PFSK-1 (cell line): ENCODE measurements around the gene ERCC2.

Source experiments
- FOXP2 ChIP-seq: optimal IDR thresholded peaks from 2 replicates; pipeline ENCODE3; 2011; ENCODE audit warnings: borderline replicate concordance, control low read depth, inconsistent platforms; ENCODE audit not compliant: insufficient read depth; ENCODE audit errors: extremely low read length, extremely low read depth
- POLR2AphosphoS5 ChIP-seq: IDR thresholded peaks from 2 replicates; pipeline ENCODE4 v1.6.1; 2012; ENCODE audit warnings: low read depth, mild to moderate bottlenecking, control low read depth, low read length, moderate library complexity
- REST ChIP-seq, 2 experiments: IDR thresholded peaks; 2 replicates each; pipeline versions ENCODE4 v1.6.1 to v1.8.0; 2011 to 2012; ENCODE audit warnings: low read depth in 2 of 2, low read length in 2 of 2, control low read depth in 1 of 2, inconsistent platforms in 1 of 2, mild to moderate bottlenecking in 1 of 2, moderate library complexity in 1 of 2; ENCODE audit not compliant: insufficient read depth in 1 of 2
- SIN3A ChIP-seq: IDR thresholded peaks from 2 replicates; pipeline ENCODE4 v1.6.1; 2012; ENCODE audit warnings: mild to moderate bottlenecking, low read length, moderate library complexity, borderline replicate concordance; ENCODE audit not compliant: insufficient read depth

- TF ChIP-seq FOXP2 (no peak), POLR2AphosphoS5 (no peak), SIN3A (no peak), REST (IDR thresholded peaks at IDR 0.05; ENCODE audit: insufficient read depth in 1 of 2, low read depth in 2 of 2, low read length in 2 of 2) (no peak)
These were observed 17.2 kb downstream of the ERCC2 start for GRCh38 chr19:45352914-45353796.
